Skeletal muscle satellite cell (primary cell): ENCODE results near the gene FLOT1.
A peak's percentile ranks its signal among the peaks of the same experiment; 100 is the strongest.

Experiments used
- H3K27me3 ChIP-seq: 2 replicates; pipeline ENCODE4 v1.7.0; 2013; ENCODE audit warnings: low read length; ENCODE audit not compliant: control insufficient read depth, insufficient read depth
- H3K36me3 ChIP-seq: 2 replicates; pipeline ENCODE4 v1.7.0; 2013; ENCODE audit warnings: mild to moderate bottlenecking, control low read depth, low read length; ENCODE audit not compliant: insufficient read depth
- H3K4me1 ChIP-seq: 2 replicates; pipeline ENCODE4 v1.7.0; 2013; ENCODE audit warnings: low read length; ENCODE audit not compliant: control insufficient read depth, insufficient read depth
- H3K4me2 ChIP-seq: 2 replicates; pipeline ENCODE4 v1.7.0; 2013; ENCODE audit warnings: mild to moderate bottlenecking, low read length
- H3K4me3 ChIP-seq: 2 replicates; pipeline ENCODE4 v1.7.0; 2013; ENCODE audit warnings: low read length
- H3K9ac ChIP-seq: 2 replicates; pipeline ENCODE4 v1.7.0; 2013; ENCODE audit warnings: mild to moderate bottlenecking, low read depth, low read length, moderate library complexity
- H3K9me3 ChIP-seq: replicated peaks from 2 replicates; pipeline ENCODE4 v1.7.0; 2013; ENCODE audit warnings: mild to moderate bottlenecking, control low read depth, low read length

FLOT1 gene

GRCh38 chr6:30754631-30755030 lies 12.1 kb upstream of the FLOT1 start:
- Histone ChIP-seq H3K36me3 (no peaks in the 10 kb centered on the region), H3K9ac (peak overlapping the region; percentile 57), H3K4me2 (peak overlapping the region; percentile 46), H3K4me1 (peaks cover 66% of the 10 kb centered on the region), H3K9me3 (no peaks in the 10 kb centered on the region), H3K4me3 (no peak overlapping the region), H3K27me3 (no peaks in the 10 kb centered on the region)

GRCh38 chr6:30752157-30752927 lies 9.9 kb upstream of the FLOT1 start:
- peak overlapping the region; percentile 49 for H3K4me3 ChIP-seq
- H3K4me1 ChIP-seq: peaks cover 72% of the 10 kb centered on the region
- H3K36me3 ChIP-seq: no peaks in the 10 kb centered on the region
- peak overlapping the region; percentile 81 for H3K9ac ChIP-seq
- peak overlapping the region; percentile 59 for H3K4me2 ChIP-seq
- H3K9me3 ChIP-seq: no peaks in the 10 kb centered on the region
- no peaks in the 10 kb centered on the region for H3K27me3 ChIP-seq

- Histone ChIP-seq H3K27me3 (no peaks in the 10 kb centered on the region), H3K4me3 (no peak overlapping the region), H3K4me2 (no peak overlapping the region), H3K4me1 (peaks cover 72% of the 10 kb centered on the region), H3K9me3 (no peaks in the 10 kb centered on the region), H3K9ac (no peak overlapping the region), H3K36me3 (no peaks in the 10 kb centered on the region)
Measured at GRCh38 chr6:30750379-30750668, 7.8 kb upstream of the FLOT1 start.

- Histone ChIP-seq H3K9ac (peak overlapping the region; percentile 39), H3K4me2 (no peak overlapping the region), H3K4me1 (peaks cover 70% of the 10 kb centered on the region), H3K9me3 (no peaks in the 10 kb centered on the region), H3K36me3 (no peaks in the 10 kb centered on the region), H3K4me3 (no peak overlapping the region), H3K27me3 (no peaks in the 10 kb centered on the region)
Measured at GRCh38 chr6:30749554-30750378, 7.3 kb upstream of the FLOT1 start.

- Histone ChIP-seq H3K4me2 (peak overlapping the region; percentile 11), H3K4me1 (peaks cover 66% of the 10 kb centered on the region), H3K36me3 (peaks cover 2% of the 10 kb centered on the region), H3K4me3 (no peak overlapping the region), H3K9me3 (no peaks in the 10 kb centered on the region), H3K27me3 (no peaks in the 10 kb centered on the region), H3K9ac (peak overlapping the region; percentile 39)
Measured at GRCh38 chr6:30748851-30749540, 6.5 kb upstream of the FLOT1 start.

- peaks cover 10% of the 10 kb centered on the region for H3K36me3 ChIP-seq
- peak overlapping the region; percentile 39 for H3K9ac ChIP-seq
- H3K4me1 ChIP-seq: peaks cover 60% of the 10 kb centered on the region
- no peaks in the 10 kb centered on the region for H3K9me3 ChIP-seq
- no peak overlapping the region for H3K4me3 ChIP-seq
- H3K27me3 ChIP-seq: no peaks in the 10 kb centered on the region
- H3K4me2 ChIP-seq: peak overlapping the region; percentile 11
Measured at GRCh38 chr6:30747902-30748769, 5.6 kb upstream of the FLOT1 start.

- Histone ChIP-seq H3K27me3 (no peaks in the 10 kb centered on the region), H3K4me1 (peaks cover 53% of the 10 kb centered on the region), H3K4me3 (no peak overlapping the region), H3K4me2 (no peak overlapping the region), H3K36me3 (peaks cover 13% of the 10 kb centered on the region), H3K9ac (no peak overlapping the region), H3K9me3 (no peaks in the 10 kb centered on the region)
Measured at GRCh38 chr6:30747300-30747687, 4.8 kb upstream of the FLOT1 start.

- peaks cover 55% of the 10 kb centered on the region for H3K4me1 ChIP-seq
- H3K27me3 ChIP-seq: no peaks in the 10 kb centered on the region
- H3K36me3 ChIP-seq: peaks cover 32% of the 10 kb centered on the region
- peak within 1 kb of the TSS; percentile 88 for H3K9ac ChIP-seq
- no peaks in the 10 kb centered on the region for H3K9me3 ChIP-seq
- peak within 1 kb of the TSS; percentile 81 for H3K4me3 ChIP-seq
- H3K4me2 ChIP-seq: peak within 1 kb of the TSS; percentile 87
Measured at GRCh38 chr6:30744054-30744805, 1.7 kb upstream of the FLOT1 start, which contains the start of gene IER3. TSS of gene IER3 (minus strand) at chr6:30744547. CDS start at chr6:30744518, 29 bp downstream.

- H3K4me3 ChIP-seq: peak overlapping the region; percentile 81
- peaks cover 41% of the 10 kb centered on the region for H3K36me3 ChIP-seq
- H3K4me2 ChIP-seq: peak overlapping the region; percentile 87
- no peaks in the 10 kb centered on the region for H3K27me3 ChIP-seq
- peak overlapping the region; percentile 88 for H3K9ac ChIP-seq
- no peaks in the 10 kb centered on the region for H3K9me3 ChIP-seq
- H3K4me1 ChIP-seq: peaks cover 46% of the 10 kb centered on the region
Measured at GRCh38 chr6:30743099-30744053, 889 bp upstream of the FLOT1 start.
